ENCODE measurements around the gene PDSS2. TPM values are rescaled to one million over a fixed set of nuclear protein-coding genes. Genes with fewer than 3 reads are reported as not detected.

PDSS2 gene
- total and polyA plus RNA-seq, 4 donors: 10.5 to 20.9 (median 16.0) TPM

- no peak for DNase-seq (ENCODE audit: low spot score)
- Histone ChIP-seq H3K9me3 (ENCODE audit: control insufficient read depth in 4 of 4, low read length in 3 of 4) (no peaks in the 10 kb centered on the region), H3K27ac (ENCODE audit: low read depth in 1 of 2, low read length in 2 of 2) (no peak overlapping the region), H3K27me3 (ENCODE audit: control insufficient read depth in 4 of 4, insufficient read depth in 4 of 4, low read length in 3 of 4) (no peaks in the 10 kb centered on the region), H3K36me3 (ENCODE audit: control insufficient read depth in 4 of 4, insufficient read depth in 3 of 4, low read depth in 1 of 4, low read length in 3 of 4) (peaks cover 0 to 4% (median 0%) of the 10 kb centered on the region in 4 donors), H3K9ac (ENCODE audit: low read depth in 1 of 2, low read length in 2 of 2) (no peak overlapping the region), H3K4me3 (ENCODE audit: low read depth in 1 of 3, low read length in 3 of 3) (no peak overlapping the region), H3K4me1 (ENCODE audit: control insufficient read depth in 4 of 4, insufficient read depth in 4 of 4, low read length in 3 of 4) (peaks cover 0 to 4% (median 0%) of the 10 kb centered on the region in 4 donors)
- TF ChIP-seq YY1 (IDR thresholded peaks at IDR 0.05): no peak
- no peak for TF ChIP-seq ATF3 (IDR thresholded peaks at IDR 0.05)
- no peak for TF ChIP-seq RXRA (IDR thresholded peaks at IDR 0.05)
- TF ChIP-seq ZBTB33 (IDR thresholded peaks at IDR 0.05): no peak
- no peak for TF ChIP-seq REST (IDR thresholded peaks at IDR 0.05)
- TF ChIP-seq CTCF (IDR thresholded peaks at IDR 0.05; ENCODE audit: low read depth, low read length, missing input control): no peak
- TF ChIP-seq EGR1 (IDR thresholded peaks at IDR 0.05; ENCODE audit: low read depth in 2 of 2): no peak
- no peak for TF ChIP-seq HNF4G (IDR thresholded peaks at IDR 0.05)
- WGBS: 92% methylated on average over 8 of the region's 8 CpGs
Observed at GRCh38 chr6:107209406-107210305, 249.7 kb downstream of the PDSS2 start.

GRCh38 chr6:107207251-107207873 is 252.0 kb downstream of the PDSS2 start:
- DNase-seq (ENCODE audit: low spot score): no peak
- 95% methylated on average over 4 of the region's 4 CpGs for WGBS
- no peak overlapping the region for H3K27ac ChIP-seq (ENCODE audit: low read depth in 1 of 2, low read length in 2 of 2)
- H3K9ac ChIP-seq (ENCODE audit: low read depth in 1 of 2, low read length in 2 of 2): no peak overlapping the region
- H3K4me1 ChIP-seq (ENCODE audit: control insufficient read depth in 4 of 4, insufficient read depth in 4 of 4, low read length in 3 of 4): peaks cover 0 to 4% (median 0%) of the 10 kb centered on the region in 4 donors
- peaks cover 0 to 4% (median 0%) of the 10 kb centered on the region in 4 donors for H3K36me3 ChIP-seq (ENCODE audit: control insufficient read depth in 4 of 4, insufficient read depth in 3 of 4, low read depth in 1 of 4, low read length in 3 of 4)
- no peaks in the 10 kb centered on the region for H3K27me3 ChIP-seq (ENCODE audit: control insufficient read depth in 4 of 4, insufficient read depth in 4 of 4, low read length in 3 of 4)
- H3K4me3 ChIP-seq (ENCODE audit: low read depth in 1 of 3, low read length in 3 of 3): no peak overlapping the region
- H3K9me3 ChIP-seq (ENCODE audit: control insufficient read depth in 4 of 4, low read length in 3 of 4): no peaks in the 10 kb centered on the region
- TF ChIP-seq HNF4G (IDR thresholded peaks at IDR 0.05) (no peak), YY1 (IDR thresholded peaks at IDR 0.05) (no peak), CTCF (IDR thresholded peaks at IDR 0.05; ENCODE audit: low read depth, low read length, missing input control) (no peak), MAX (IDR thresholded peaks at IDR 0.05) (no peak), ZBTB33 (IDR thresholded peaks at IDR 0.05) (no peak), JUND (IDR thresholded peaks at IDR 0.05) (no peak), ATF3 (IDR thresholded peaks at IDR 0.05) (no peak), SP1 (IDR thresholded peaks at IDR 0.05) (no peak), RAD21 (IDR thresholded peaks at IDR 0.05) (no peak)
